GM19397 (cell line): ENCODE results near the gene BORA.
A peak's percentile ranks its signal among the peaks of the same experiment; 100 is the strongest.
"Not testable (repeated sequence)": the region's sequence is repeated elsewhere in the genome, so short reads cannot be mapped to it uniquely, and the experiment has no call there.

Experiments
- ATAC-seq: cut with Tn5 transposase; IDR thresholded peaks from one replicate; pipeline ENCODE4 v1.9.1; 2021; ENCODE audit warnings: mild to moderate bottlenecking, moderate library complexity; ENCODE audit not compliant: unreplicated experiment

Gene BORA

GRCh38 chr13:72727417-72728289, at the start of gene BORA, which contains the start of gene MZT1:
BORA (plus strand) TSS chr13:72727923; CDS start chr13:72728941, 1,018 bp downstream.
MZT1 (minus strand) TSS chr13:72727629; CDS start chr13:72727602, 27 bp downstream.
- peak; percentile 98 for ATAC-seq

- ATAC-seq: no peak
Observed at GRCh38 chr13:72678312-72678711, 49.4 kb upstream of the BORA start.

- ATAC-seq: no peak
Observed at GRCh38 chr13:72680353-72680752, 47.4 kb upstream of the BORA start.

GRCh38 chr13:72686766-72687165, 41.0 kb upstream of the BORA start:
- ATAC-seq: no peak

GRCh38 chr13:72689181-72689696, 38.5 kb upstream of the BORA start:
- no peak for ATAC-seq

GRCh38 chr13:72692884-72693514, 34.7 kb upstream of the BORA start:
- ATAC-seq: no peak

- no peak for ATAC-seq
Observed at GRCh38 chr13:72693832-72694231, 33.9 kb upstream of the BORA start.

- no peak for ATAC-seq
Observed at GRCh38 chr13:72694314-72694713, 33.4 kb upstream of the BORA start.

GRCh38 chr13:72696579-72696978, 31.1 kb upstream of the BORA start:
- no peak for ATAC-seq

- ATAC-seq: no peak
Observed at GRCh38 chr13:72698164-72698563, 29.6 kb upstream of the BORA start.

GRCh38 chr13:72700509-72700908, 27.2 kb upstream of the BORA start:
- no peak for ATAC-seq

- no peak for ATAC-seq
Observed at GRCh38 chr13:72716776-72717175, 10.9 kb upstream of the BORA start.

- ATAC-seq: not testable (repeated sequence)
Observed at GRCh38 chr13:72726185-72726584, 1.5 kb upstream of the BORA start.

GRCh38 chr13:72726726-72727416, 852 bp upstream of the BORA start:
- peak; percentile 24 for ATAC-seq

GRCh38 chr13:72728290-72728605, 525 bp downstream of the BORA start:
- no peak for ATAC-seq

- no peak for ATAC-seq
Observed at GRCh38 chr13:72737033-72737432, 9.3 kb downstream of the BORA start.

- ATAC-seq: no peak
Observed at GRCh38 chr13:72740015-72740414, 12.3 kb downstream of the BORA start.

GRCh38 chr13:72745260-72745659, 17.5 kb downstream of the BORA start:
- no peak for ATAC-seq

- ATAC-seq: no peak
Observed at GRCh38 chr13:72751220-72751619, 23.5 kb downstream of the BORA start.

GRCh38 chr13:72754111-72754510, 26.4 kb downstream of the BORA start:
- ATAC-seq: no peak

- ATAC-seq: no peak
Observed at GRCh38 chr13:72757792-72758535, 30.2 kb downstream of the BORA start.
